HG03060 (cell line): ENCODE measurements around the gene COQ8A.
"Not testable (repeated sequence)": the region's sequence is repeated elsewhere in the genome, so short reads cannot be mapped to it uniquely, and the experiment has no call there.

ENCODE experiments used
- ATAC-seq: cut with Tn5 transposase; IDR thresholded peaks from one replicate; pipeline ENCODE4 v1.9.1; 2021; ENCODE audit warnings: low read depth, moderate number of reproducible peaks; ENCODE audit not compliant: unreplicated experiment

Gene COQ8A

DNA sequence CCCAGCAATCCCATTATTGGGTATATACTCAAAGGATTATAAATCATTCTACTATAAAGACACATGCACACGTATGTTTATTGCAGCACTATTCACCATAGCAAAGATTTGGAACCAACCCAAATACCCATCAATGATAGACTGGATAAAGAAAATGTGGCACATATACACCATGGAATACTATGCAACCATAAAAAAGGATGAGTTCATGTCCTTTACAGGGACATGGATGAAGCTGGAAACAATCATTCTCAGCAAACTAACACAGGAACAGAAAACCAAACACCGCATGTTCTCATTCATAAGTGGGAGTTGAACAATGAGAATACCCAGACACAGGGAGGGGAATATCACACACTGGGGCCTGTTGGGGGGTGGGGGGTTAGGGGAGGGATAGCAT lies 59.5 kb downstream of the COQ8A start:
- not testable (repeated sequence) for ATAC-seq

DNA sequence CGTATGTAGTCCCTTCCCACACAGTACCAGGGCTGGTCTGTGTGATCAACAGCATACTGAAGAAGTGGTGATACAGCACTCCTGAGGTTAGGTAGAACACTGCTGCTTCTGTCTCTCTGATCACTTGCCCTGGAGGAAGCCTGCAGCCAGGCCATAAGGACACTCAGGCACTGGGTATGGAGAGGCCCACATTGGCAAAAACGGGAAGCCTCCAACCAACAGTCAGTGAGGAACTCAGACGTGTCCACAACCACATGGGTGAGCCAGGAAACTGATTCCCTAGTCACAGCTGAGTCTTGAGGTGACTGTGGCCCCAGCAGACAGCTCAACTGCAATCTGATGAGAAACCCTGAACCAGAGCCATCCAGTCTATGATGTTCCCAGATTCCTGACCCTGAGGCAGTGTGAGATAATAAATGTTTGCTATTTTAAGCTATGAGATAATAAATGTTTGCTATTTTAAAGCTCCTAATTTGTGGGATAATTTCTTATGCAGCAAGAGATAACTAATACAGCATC lies 62.5 kb downstream of the COQ8A start:
- ATAC-seq, result no peak

DNA sequence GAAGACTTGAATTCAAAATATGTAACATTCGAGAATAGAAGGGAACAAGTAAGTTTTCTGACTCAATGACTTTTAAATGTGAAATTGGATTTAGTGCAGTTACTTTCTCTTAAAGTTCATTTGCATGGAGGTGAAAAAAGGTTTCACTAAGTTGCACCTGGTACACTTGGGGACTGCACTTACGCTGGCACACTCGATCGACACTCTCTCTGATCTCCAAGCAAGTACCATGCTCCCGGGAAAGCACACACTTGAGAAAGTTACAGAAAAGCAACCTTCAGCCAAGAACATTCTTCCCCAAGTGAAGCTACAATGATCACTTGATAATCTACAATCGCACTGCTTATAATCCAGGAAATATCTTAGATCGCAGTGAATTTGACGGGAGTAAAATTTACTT lies 63.1 kb downstream of the COQ8A start:
- no peak for ATAC-seq

DNA sequence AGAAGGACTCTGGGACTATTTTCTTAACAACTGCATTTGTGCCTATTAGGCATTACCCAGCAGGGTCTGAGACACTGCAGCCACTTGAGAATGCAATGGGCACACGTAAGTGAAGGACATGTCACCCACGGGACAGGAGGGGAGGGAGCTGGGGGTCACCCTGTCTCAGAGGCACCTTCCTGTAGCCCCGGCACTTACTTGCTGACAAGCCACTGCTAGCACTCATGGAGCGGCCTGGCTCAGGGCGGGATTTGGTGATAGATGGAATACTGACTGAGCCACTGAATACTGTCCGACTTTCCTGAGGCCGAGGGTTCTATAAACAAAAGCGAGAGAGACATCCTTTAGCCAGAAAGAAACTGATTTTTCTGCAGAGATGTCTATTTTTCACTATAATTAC lies 64.7 kb downstream of the COQ8A start:
- no peak for ATAC-seq

DNA sequence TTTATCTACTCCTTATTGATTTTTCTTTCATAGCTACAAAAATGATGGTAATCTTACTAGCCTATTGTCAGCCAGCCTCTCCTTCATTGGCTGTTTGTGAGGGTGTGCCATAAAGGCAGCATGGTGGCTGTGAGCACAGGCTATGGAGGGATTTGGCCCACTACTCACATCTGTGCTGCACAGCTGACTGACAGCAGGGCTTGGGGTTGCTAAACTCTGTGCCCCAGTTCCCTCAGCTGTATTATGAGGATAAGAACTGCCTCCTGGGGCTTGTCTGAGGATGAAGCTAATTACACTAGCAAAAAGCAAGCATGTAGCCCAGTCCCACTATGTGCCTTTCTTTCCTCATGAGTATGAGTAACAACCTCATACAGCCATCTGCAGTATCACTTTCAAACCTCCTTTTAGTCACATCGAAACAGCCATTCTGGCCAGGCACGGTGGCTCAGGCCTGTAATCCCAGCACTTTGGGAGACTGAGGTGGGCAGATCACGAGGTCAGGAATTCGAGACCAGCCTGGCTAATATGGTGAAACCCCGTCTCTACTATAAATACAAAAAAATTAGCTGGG lies 66.2 kb downstream of the COQ8A start:
- no peak for ATAC-seq

DNA sequence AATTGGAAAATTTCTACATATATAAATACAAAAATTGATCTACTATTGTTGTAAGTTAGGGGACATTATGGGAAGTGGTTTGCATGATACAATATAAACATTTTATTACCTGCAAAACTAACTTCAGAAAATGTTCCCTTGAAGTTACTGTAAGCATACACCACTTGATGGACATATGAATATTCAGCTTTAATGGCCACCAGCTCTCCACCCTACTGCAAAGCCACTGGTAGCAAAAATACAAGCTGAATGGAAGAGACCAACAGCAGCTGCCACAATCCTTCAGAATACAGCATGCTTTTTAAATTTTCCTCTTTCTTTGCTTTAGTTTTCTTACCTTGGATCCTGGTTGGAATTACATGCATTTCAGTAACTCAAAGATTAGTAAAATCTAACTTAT lies 69.8 kb downstream of the COQ8A start:
- ATAC-seq, result no peak

DNA sequence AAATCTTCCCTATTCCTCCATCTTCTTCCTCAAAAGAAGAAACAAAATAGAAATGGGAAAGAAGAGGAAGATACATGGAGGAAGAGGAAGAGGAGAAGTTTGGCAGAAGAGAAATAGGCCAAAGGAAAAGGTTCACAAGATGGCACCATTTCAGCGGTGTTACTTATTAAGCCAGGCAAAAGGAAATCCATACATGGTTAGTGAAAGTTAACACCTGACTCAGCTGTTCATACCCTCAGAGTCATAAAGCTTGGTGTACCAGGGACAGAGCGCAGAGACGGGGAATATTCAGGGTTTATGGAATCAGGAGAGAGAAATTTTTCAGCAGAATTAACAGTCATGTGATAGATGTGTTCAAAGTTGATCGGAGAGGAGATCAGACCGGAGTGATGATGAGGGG lies 70.6 kb downstream of the COQ8A start:
- ATAC-seq, result no peak

DNA sequence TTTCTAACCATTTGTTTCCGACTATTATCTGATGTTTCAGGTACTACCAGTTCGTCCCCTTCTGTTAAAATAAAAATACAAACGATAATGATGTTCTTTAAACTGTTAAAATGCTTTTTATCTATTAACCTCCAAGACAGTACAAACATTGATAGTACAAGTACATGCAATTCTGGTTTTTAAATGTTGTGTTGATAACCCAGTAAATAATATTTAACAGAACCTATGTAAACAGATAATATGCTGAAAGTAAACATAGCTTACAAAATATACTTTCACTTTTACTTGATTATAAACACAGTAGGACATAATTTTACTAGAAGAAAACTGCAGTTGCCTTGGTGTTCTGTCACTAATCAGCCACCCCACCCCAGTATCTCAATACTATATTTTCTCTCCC lies 76.9 kb downstream of the COQ8A start:
- ATAC-seq, result no peak

DNA sequence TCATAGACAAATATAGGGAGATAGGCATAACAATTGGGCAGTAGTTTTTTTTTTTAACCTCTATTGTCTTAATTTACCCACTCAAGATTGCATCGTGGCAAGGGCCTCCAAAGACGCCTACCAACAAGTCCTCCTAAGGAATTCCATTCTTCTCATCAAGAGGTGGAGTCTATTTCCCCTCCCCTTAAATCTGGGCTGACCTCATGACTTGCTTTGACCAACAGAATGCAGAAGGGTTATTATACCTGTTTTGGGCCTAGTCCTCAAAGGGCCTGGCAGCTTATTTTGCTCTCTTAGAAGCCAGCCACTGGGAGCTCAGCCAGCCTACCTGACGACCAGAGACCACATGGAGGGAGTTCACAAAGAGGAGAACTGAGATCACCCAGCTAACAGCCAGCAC lies 92.3 kb downstream of the COQ8A start:
- no peak for ATAC-seq

DNA sequence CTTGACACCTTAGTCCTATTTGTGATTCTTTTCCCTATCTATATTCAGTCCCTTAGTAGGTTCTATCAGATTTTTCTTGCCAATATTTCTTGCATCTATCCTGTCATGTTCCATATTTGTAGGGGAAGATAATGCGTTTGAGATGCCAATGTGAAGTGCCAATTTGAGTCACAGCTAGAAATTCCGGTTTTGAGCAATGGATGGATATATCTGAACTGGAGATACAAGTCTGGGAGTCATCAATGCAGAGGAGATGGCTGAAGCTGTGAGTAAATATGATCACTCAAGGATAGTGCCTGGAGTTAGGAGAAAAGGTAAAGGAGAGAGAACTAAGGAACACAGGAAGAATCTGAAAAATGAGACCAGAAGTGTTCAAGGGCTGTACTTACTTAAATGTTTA lies 93.8 kb downstream of the COQ8A start:
- no peak for ATAC-seq

DNA sequence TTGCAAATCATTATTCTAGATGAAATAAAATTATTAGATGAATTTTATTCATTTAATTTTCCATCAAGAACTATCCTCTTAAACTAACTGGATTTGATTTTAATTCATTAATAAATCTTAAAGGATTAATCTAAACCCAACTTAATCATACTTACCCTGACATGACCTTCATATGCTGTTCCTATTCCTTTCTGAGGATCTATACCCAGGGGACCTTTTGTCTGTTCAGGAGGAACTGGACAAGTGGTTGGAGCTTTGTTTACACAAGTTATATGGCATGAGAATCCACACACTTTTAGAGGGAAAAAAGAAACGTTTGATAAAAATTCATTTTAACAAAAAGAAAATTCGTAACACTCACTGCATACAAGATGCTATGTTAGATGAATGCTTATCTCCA lies 95.2 kb downstream of the COQ8A start:
- no peak for ATAC-seq

DNA sequence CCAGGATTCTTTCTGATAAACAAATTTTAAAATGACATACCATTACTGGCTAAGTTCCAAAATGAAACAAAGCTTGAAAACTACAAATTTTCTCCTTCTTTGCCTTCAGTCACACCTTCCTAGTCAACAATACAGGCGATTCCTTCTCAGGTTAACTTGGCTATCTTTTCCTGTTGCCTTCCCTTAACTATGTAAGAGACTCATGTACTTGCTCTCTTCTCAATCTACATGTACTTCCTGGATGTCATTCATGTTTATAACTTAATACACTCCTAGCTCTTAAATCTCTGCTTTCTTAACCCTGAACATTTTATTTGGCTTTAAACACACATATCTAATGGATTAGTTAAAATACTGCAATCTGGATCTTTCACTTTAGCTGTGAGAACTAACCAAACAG lies 97.0 kb downstream of the COQ8A start:
- ATAC-seq, result no peak
